ENCODE data around the gene AUP1.

GRCh38 chr2:74551942-74552913, 22.7 kb upstream of the AUP1 start:
- no peak for TF ChIP-seq CHD4 (IDR thresholded peaks at IDR 0.05; ENCODE audit: borderline replicate concordance)
- no peak for TF ChIP-seq EP300 (IDR thresholded peaks at IDR 0.05)
- no peak for TF ChIP-seq POLR2A (IDR thresholded peaks at IDR 0.05; ENCODE audit: low read length)
- TF ChIP-seq, protein P1, sequence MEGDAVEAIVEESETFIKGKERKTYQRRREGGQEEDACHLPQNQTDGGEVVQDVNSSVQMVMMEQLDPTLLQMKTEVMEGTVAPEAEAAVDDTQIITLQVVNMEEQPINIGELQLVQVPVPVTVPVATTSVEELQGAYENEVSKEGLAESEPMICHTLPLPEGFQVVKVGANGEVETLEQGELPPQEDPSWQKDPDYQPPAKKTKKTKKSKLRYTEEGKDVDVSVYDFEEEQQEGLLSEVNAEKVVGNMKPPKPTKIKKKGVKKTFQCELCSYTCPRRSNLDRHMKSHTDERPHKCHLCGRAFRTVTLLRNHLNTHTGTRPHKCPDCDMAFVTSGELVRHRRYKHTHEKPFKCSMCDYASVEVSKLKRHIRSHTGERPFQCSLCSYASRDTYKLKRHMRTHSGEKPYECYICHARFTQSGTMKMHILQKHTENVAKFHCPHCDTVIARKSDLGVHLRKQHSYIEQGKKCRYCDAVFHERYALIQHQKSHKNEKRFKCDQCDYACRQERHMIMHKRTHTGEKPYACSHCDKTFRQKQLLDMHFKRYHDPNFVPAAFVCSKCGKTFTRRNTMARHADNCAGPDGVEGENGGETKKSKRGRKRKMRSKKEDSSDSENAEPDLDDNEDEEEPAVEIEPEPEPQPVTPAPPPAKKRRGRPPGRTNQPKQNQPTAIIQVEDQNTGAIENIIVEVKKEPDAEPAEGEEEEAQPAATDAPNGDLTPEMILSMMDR (IDR thresholded peaks at IDR 0.05): no peak
- TF ChIP-seq RFX5 (IDR thresholded peaks at IDR 0.05): no peak
- TF ChIP-seq MAFK (IDR thresholded peaks at IDR 0.05; ENCODE audit: partially characterized antibody): no peak
- TF ChIP-seq USF2 (IDR thresholded peaks at IDR 0.05): no peak
- TF ChIP-seq PBX3 (IDR thresholded peaks at IDR 0.05): no peak
- no peak for TF ChIP-seq RAD21 (conservative IDR thresholded peaks at IDR 0.05 in 1 of 2, IDR thresholded peaks at IDR 0.05 in 1 of 2)
- no peak for TF ChIP-seq HES2 (IDR thresholded peaks at IDR 0.05)
- TF ChIP-seq CHD2 (IDR thresholded peaks at IDR 0.05; ENCODE audit: low read length, partially characterized antibody): no peak
- no peak for TF ChIP-seq HDAC2 (IDR thresholded peaks at IDR 0.05)
- TF ChIP-seq E2F6 (IDR thresholded peaks at IDR 0.05; ENCODE audit: borderline replicate concordance, low read depth): no peak
- TF ChIP-seq ESRRA (IDR thresholded peaks at IDR 0.05; ENCODE audit: borderline replicate concordance, low read length): no peak

All from A549 (cell line).